Loucy (cell line): ENCODE data around the gene GNAT1.

Experiments
- H2AFZ ChIP-seq: fragments of 200-600 bp; sonication (generic); 2 replicates; pipeline ENCODE4 v1.6.0; 2016; ENCODE audit warnings: antibody characterized with exemption, mild to moderate bottlenecking, low read length, moderate library complexity
- H3F3A ChIP-seq: fragments of 200-600 bp; 2 replicates; pipeline ENCODE4 v1.6.0; 2016; ENCODE audit warnings: antibody characterized with exemption, low read depth, mild to moderate bottlenecking
- H3K27me3 ChIP-seq: fragments of 200-600 bp; sonication (generic); 2 replicates; pipeline ENCODE4 v1.6.1; 2014; ENCODE audit warnings: low read length, mild to moderate bottlenecking; ENCODE audit not compliant: insufficient read depth, poor library complexity, severe bottlenecking
- H3K36me3 ChIP-seq: fragments of 200-600 bp; sonication (generic); 2 replicates; pipeline ENCODE4 v1.6.1; 2016; ENCODE audit warnings: low read length; ENCODE audit not compliant: insufficient read depth
- H3K4me1 ChIP-seq: fragments of 200-600 bp; sonication (generic); 2 replicates; pipeline ENCODE4 v1.5.1; 2014; ENCODE audit warnings: low read length, mild to moderate bottlenecking; ENCODE audit not compliant: insufficient read depth, poor library complexity, severe bottlenecking
- H3K4me2 ChIP-seq: fragments of 200-600 bp; sonication (generic); 2 replicates; pipeline ENCODE4 v1.6.0; 2014; ENCODE audit warnings: antibody characterized with exemption, low read length, low read depth, mild to moderate bottlenecking; ENCODE audit not compliant: poor library complexity, severe bottlenecking
- H3K4me3 ChIP-seq: fragments of 200-600 bp; sonication (generic); 2 replicates; pipeline ENCODE4 v1.5.1; 2014; ENCODE audit warnings: low read length, mild to moderate bottlenecking, mixed read lengths; ENCODE audit not compliant: poor library complexity, severe bottlenecking
- H3K79me2 ChIP-seq: fragments of 200-600 bp; sonication (generic); 2 replicates; pipeline ENCODE4 v1.6.1; 2014; ENCODE audit warnings: low read length; ENCODE audit not compliant: insufficient read depth
- H3K9ac ChIP-seq: fragments of 200-600 bp; sonication (generic); 2 replicates; pipeline ENCODE4 v1.6.0; 2014; ENCODE audit warnings: mild to moderate bottlenecking, low read depth, low read length, moderate library complexity; ENCODE audit not compliant: poor library complexity, severe bottlenecking
- H3K9me2 ChIP-seq: fragments of 200-600 bp; sonication (generic); replicated peaks from 2 replicates; pipeline ENCODE4 v1.6.1; 2016; ENCODE audit warnings: low read depth, low read length, mixed read lengths
- H3K9me3 ChIP-seq: fragments of 200-600 bp; sonication (generic); 2 replicates; pipeline ENCODE4 v1.6.1; 2014; ENCODE audit warnings: mild to moderate bottlenecking, antibody characterized with exemption, low read length, low read depth; ENCODE audit not compliant: insufficient read depth
- H4K20me1 ChIP-seq: fragments of 200-600 bp; sonication (generic); 2 replicates; pipeline ENCODE4 v1.6.0; 2014; ENCODE audit warnings: antibody characterized with exemption, low read length, mild to moderate bottlenecking; ENCODE audit not compliant: insufficient read depth, poor library complexity, severe bottlenecking
- CTCF ChIP-seq: fragments of 200-600 bp; sonication (generic); conservative IDR thresholded peaks from 2 replicates; pipeline ENCODE4 v1.5.1; 2014; ENCODE audit warnings: mild to moderate bottlenecking, antibody characterized with exemption, low read length
- EZH2phosphoT487 ChIP-seq: fragments of 200-600 bp; IDR thresholded peaks from 2 replicates; pipeline ENCODE4 v1.6.1; 2018; ENCODE audit warnings: antibody characterized with exemption, mild to moderate bottlenecking, moderate library complexity, borderline replicate concordance

Gene GNAT1

GRCh38 chr3:50211930-50212329 lies 20.5 kb downstream of the GNAT1 start:
- Histone ChIP-seq H3K36me3 (no peaks in the 10 kb centered on the region), H3K4me3 (no peak overlapping the region), H3F3A (no peaks in the 10 kb centered on the region), H3K4me2 (no peak overlapping the region), H3K27me3 (no peaks in the 10 kb centered on the region), H3K9ac (no peak overlapping the region), H3K4me1 (no peaks in the 10 kb centered on the region), H3K79me2 (no peaks in the 10 kb centered on the region), H3K9me3 (no peaks in the 10 kb centered on the region), H4K20me1 (no peaks in the 10 kb centered on the region), H2AFZ (no peak overlapping the region), H3K9me2 (no peaks in the 10 kb centered on the region)
- TF ChIP-seq EZH2phosphoT487 (no peak), CTCF (no peak)

GRCh38 chr3:50212502-50212901 lies 21.1 kb downstream of the GNAT1 start:
- Histone ChIP-seq H3K36me3 (no peaks in the 10 kb centered on the region), H3K9me3 (no peaks in the 10 kb centered on the region), H3K4me1 (no peaks in the 10 kb centered on the region), H3F3A (no peaks in the 10 kb centered on the region), H3K9ac (no peak overlapping the region), H2AFZ (no peak overlapping the region), H3K4me2 (no peak overlapping the region), H3K4me3 (no peak overlapping the region), H3K9me2 (no peaks in the 10 kb centered on the region), H3K79me2 (no peaks in the 10 kb centered on the region), H4K20me1 (no peaks in the 10 kb centered on the region), H3K27me3 (no peaks in the 10 kb centered on the region)
- TF ChIP-seq CTCF (no peak), EZH2phosphoT487 (no peak)

GRCh38 chr3:50212971-50213370 lies 21.6 kb downstream of the GNAT1 start:
- TF ChIP-seq CTCF, result no peak
- TF ChIP-seq EZH2phosphoT487, result no peak
- Histone ChIP-seq H3K27me3 (no peaks in the 10 kb centered on the region), H3F3A (no peaks in the 10 kb centered on the region), H3K4me3 (no peak overlapping the region), H3K36me3 (no peaks in the 10 kb centered on the region), H4K20me1 (no peaks in the 10 kb centered on the region), H3K79me2 (no peaks in the 10 kb centered on the region), H3K9me2 (no peaks in the 10 kb centered on the region), H3K9me3 (no peaks in the 10 kb centered on the region), H3K4me1 (no peaks in the 10 kb centered on the region), H2AFZ (no peak overlapping the region), H3K4me2 (no peak overlapping the region), H3K9ac (no peak overlapping the region)
